ENCODE data around the gene NISCH.
A peak's percentile ranks its signal among the peaks of the same experiment; 100 is the strongest.

The NISCH gene

DNA sequence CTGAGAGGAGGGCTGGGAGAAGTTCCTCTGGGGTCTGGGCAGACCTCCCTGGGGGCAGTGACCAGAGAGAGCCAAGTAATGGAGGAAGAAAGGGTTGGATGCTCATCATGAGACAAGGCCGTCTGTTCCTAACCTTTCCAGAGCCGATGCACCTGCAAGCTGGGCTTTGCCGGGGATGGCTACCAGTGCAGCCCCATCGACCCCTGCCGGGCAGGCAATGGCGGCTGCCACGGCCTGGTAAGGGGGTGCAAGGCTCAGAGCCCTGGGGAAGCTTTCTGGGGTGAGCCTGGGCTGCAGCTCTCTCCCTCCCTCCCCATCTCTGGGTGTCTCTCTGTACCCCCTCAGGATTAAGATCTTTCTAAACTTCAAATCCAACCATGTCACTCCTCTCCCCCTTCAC lies 56.1 kb downstream of the NISCH start:
- Histone ChIP-seq H3K27me3 (ENCODE audit: control insufficient read depth, insufficient read depth, low read length) (no peaks in the 10 kb centered on the region; the same call in 1 of the 2 replicates), H3K9me3 (ENCODE audit: control insufficient read depth, insufficient read depth, low read depth, low read length) (no peaks in the 10 kb centered on the region), H3K4me3 (ENCODE audit: low read depth, low read length) (no peak overlapping the region), H3K9ac (ENCODE audit: low read length) (no peak overlapping the region), H3K27ac (ENCODE audit: low read depth, low read length) (no peak overlapping the region), H3K4me1 (ENCODE audit: control insufficient read depth, insufficient read depth, low read length) (peaks cover 7% of the 10 kb centered on the region), H3K36me3 (ENCODE audit: control insufficient read depth, insufficient read depth, low read length) (no peaks in the 10 kb centered on the region)

DNA sequence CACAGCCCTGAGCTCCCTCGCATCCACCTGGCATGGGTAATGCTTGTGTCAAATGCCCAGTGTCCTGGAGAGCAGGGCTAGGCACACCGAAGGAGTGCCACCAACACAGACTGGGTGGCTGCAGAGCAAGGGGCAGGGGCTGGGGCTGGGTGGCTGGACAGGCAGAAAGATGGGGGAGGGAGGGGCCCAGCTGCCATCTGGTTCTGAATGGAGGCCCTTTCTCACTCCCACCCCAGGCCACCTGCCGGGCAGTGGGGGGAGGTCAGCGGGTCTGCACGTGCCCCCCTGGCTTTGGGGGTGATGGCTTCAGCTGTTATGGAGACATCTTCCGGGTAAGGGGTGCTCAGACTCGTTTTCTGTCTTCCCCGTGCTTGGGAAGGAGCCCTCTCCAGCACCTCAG lies 56.7 kb downstream of the NISCH start:
- Histone ChIP-seq H3K9me3 (ENCODE audit: control insufficient read depth, insufficient read depth, low read depth, low read length) (no peaks in the 10 kb centered on the region), H3K4me3 (ENCODE audit: low read depth, low read length) (no peak overlapping the region), H3K27me3 (ENCODE audit: control insufficient read depth, insufficient read depth, low read length) (no peaks in the 10 kb centered on the region; the same call in 1 of the 2 replicates), H3K27ac (ENCODE audit: low read depth, low read length) (no peak overlapping the region), H3K4me1 (ENCODE audit: control insufficient read depth, insufficient read depth, low read length) (peaks cover 7% of the 10 kb centered on the region), H3K36me3 (ENCODE audit: control insufficient read depth, insufficient read depth, low read length) (no peaks in the 10 kb centered on the region), H3K9ac (ENCODE audit: low read length) (no peak overlapping the region)

DNA sequence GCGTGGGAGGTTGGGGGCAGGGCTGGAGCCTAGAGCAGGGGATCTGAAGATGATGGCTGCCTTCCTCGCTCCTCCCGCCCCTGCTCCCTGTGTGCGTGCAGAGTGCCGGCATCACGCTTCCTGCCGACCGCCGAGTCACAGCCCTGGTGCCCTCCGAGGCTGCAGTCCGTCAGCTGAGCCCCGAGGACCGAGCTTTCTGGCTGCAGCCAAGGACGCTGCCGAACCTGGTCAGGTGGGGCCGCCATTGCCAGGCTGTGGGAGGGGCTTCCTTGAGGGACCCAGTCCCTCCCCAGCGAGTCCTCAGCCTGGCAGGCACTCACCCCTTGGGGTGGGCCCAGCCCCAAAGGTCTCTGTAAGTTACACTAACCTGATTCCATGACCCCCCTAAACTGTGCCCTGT lies 57.3 kb downstream of the NISCH start:
- H3K27me3 ChIP-seq (ENCODE audit: control insufficient read depth, insufficient read depth, low read length) = peaks cover under 1% of the 10 kb centered on the region; the same call in 1 of the 2 replicates
- H3K27ac ChIP-seq (ENCODE audit: low read depth, low read length) = no peak overlapping the region
- H3K4me3 ChIP-seq (ENCODE audit: low read depth, low read length) = no peak overlapping the region
- H3K9ac ChIP-seq (ENCODE audit: low read length) = no peak overlapping the region
- no peaks in the 10 kb centered on the region for H3K36me3 ChIP-seq (ENCODE audit: control insufficient read depth, insufficient read depth, low read length)
- H3K9me3 ChIP-seq (ENCODE audit: control insufficient read depth, insufficient read depth, low read depth, low read length) = no peaks in the 10 kb centered on the region
- H3K4me1 ChIP-seq (ENCODE audit: control insufficient read depth, insufficient read depth, low read length) = peaks cover 7% of the 10 kb centered on the region

DNA sequence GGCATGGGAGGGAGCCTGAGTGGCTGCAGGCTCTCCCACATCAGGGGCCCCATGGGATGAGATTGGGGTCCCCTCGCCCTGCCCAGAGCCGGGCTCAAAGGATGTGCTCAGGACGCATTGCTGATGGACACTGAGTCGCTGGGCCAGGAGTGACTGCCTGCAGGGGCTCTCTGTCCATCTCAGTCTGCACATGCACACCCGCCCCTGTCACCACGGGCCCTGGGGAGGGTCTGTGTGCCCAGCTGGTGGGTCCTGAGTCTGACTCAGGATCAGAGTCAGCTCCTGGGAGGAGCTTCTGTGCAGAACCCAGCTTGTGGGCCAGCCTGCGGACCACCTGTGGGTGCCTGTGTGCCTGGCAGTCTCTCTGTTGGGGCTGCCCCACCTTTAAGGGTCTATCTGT lies 57.9 kb downstream of the NISCH start:
- Histone ChIP-seq H3K36me3 (ENCODE audit: control insufficient read depth, insufficient read depth, low read length) (no peaks in the 10 kb centered on the region), H3K4me3 (ENCODE audit: low read depth, low read length) (no peak overlapping the region), H3K9me3 (ENCODE audit: control insufficient read depth, insufficient read depth, low read depth, low read length) (no peaks in the 10 kb centered on the region), H3K4me1 (ENCODE audit: control insufficient read depth, insufficient read depth, low read length) (peaks cover 8% of the 10 kb centered on the region), H3K9ac (ENCODE audit: low read length) (no peak overlapping the region), H3K27me3 (ENCODE audit: control insufficient read depth, insufficient read depth, low read length) (peaks cover 6% of the 10 kb centered on the region; the same call in 1 of the 2 replicates), H3K27ac (ENCODE audit: low read depth, low read length) (no peak overlapping the region)

DNA sequence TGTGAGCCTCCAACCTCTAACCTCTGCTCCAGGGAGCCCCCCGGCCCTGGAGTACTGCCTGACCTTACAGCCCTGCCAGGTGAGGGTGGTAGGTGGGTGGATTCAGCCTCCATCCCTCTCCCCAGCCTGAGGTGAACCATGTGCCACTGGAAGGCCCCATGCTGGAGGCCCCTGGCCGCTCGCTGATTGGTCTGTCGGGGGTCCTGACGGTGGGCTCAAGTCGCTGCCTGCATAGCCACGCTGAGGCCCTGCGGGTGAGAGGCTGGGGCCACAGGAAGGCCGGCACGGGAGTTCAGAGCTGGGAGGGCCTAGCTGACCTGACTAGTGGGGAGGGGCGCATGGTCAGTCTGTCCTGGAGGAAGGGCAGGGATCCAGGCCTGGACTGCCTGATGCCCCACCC lies 59.2 kb downstream of the NISCH start:
- Histone ChIP-seq H3K4me1 (ENCODE audit: control insufficient read depth, insufficient read depth, low read length) (peaks cover 14% of the 10 kb centered on the region), H3K4me3 (ENCODE audit: low read depth, low read length) (no peak overlapping the region), H3K9ac (ENCODE audit: low read length) (no peak overlapping the region), H3K9me3 (ENCODE audit: control insufficient read depth, insufficient read depth, low read depth, low read length) (no peaks in the 10 kb centered on the region), H3K27me3 (ENCODE audit: control insufficient read depth, insufficient read depth, low read length) (peaks cover 9% of the 10 kb centered on the region; the same call in 1 of the 2 replicates), H3K36me3 (ENCODE audit: control insufficient read depth, insufficient read depth, low read length) (no peaks in the 10 kb centered on the region), H3K27ac (ENCODE audit: low read depth, low read length) (no peak overlapping the region)

DNA sequence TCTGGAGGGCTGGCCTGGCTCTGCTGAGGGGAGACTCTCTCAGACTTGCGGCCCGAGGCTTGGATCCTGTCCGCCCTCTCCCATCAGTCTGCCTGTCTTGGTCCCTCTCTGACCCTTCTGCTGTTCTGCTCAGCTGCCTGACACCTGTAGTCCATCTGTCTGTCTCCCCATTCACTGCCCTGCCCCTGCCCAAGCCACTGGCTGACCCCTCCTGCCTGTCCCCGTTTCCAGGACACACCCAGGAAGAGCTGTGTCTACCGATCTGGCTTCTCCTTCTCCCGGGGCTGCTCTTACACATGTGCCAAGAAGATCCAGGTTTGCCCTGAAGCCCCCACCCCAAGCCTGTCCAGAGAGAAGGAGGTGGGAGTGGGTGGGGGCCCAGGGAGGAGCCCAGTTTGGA lies 59.8 kb downstream of the NISCH start:
- Histone ChIP-seq H3K4me1 (ENCODE audit: control insufficient read depth, insufficient read depth, low read length) (peaks cover 14% of the 10 kb centered on the region), H3K36me3 (ENCODE audit: control insufficient read depth, insufficient read depth, low read length) (no peaks in the 10 kb centered on the region)

DNA sequence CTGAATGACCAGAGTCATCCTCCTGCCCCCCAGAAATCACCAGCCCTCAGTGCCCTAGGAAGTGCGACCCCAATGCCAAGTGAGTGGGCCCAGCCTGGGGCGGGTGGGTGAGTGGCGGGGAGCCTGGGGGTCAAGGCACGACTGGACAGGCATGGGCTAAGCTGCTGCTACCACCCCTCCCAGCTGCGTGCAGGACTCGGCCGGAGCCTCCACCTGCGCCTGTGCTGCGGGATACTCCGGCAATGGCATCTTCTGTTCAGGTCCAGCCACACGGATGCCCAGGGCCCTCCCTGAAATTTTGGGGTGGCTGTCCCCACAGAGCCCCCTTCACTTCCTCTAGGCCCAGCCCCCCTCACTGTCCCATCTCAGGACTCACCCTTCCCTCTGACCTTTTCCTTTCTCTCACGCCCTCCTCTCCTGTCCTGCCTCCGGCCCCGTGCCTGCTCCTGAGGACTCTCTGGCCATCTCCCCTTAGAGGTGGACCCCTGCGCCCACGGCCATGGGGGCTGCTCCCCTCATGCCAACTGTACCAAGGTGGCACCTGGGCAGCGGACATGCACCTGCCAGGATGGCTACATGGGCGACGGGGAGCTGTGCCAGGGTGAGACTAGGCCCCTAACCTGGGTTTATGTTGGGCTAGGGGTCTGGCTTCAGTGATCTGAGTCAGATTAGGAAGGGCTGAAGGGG lies 61.2 kb downstream of the NISCH start:
- H3K27me3 ChIP-seq (ENCODE audit: control insufficient read depth, insufficient read depth, low read length) = peaks cover 9% of the 10 kb centered on the region; the same call in 1 of the 2 replicates
- H3K4me1 ChIP-seq (ENCODE audit: control insufficient read depth, insufficient read depth, low read length) = peaks cover 14% of the 10 kb centered on the region
- H3K9ac ChIP-seq (ENCODE audit: low read length) = no peak overlapping the region

More for the DNA sequence above, 59.8 kb downstream of the NISCH start:
- Histone ChIP-seq H3K4me3 (ENCODE audit: low read depth, low read length) (no peak overlapping the region), H3K9me3 (ENCODE audit: control insufficient read depth, insufficient read depth, low read depth, low read length) (no peaks in the 10 kb centered on the region), H3K9ac (ENCODE audit: low read length) (no peak overlapping the region), H3K27me3 (ENCODE audit: control insufficient read depth, insufficient read depth, low read length) (peaks cover 9% of the 10 kb centered on the region; the same call in 1 of the 2 replicates), H3K27ac (ENCODE audit: low read depth, low read length) (no peak overlapping the region)

DNA sequence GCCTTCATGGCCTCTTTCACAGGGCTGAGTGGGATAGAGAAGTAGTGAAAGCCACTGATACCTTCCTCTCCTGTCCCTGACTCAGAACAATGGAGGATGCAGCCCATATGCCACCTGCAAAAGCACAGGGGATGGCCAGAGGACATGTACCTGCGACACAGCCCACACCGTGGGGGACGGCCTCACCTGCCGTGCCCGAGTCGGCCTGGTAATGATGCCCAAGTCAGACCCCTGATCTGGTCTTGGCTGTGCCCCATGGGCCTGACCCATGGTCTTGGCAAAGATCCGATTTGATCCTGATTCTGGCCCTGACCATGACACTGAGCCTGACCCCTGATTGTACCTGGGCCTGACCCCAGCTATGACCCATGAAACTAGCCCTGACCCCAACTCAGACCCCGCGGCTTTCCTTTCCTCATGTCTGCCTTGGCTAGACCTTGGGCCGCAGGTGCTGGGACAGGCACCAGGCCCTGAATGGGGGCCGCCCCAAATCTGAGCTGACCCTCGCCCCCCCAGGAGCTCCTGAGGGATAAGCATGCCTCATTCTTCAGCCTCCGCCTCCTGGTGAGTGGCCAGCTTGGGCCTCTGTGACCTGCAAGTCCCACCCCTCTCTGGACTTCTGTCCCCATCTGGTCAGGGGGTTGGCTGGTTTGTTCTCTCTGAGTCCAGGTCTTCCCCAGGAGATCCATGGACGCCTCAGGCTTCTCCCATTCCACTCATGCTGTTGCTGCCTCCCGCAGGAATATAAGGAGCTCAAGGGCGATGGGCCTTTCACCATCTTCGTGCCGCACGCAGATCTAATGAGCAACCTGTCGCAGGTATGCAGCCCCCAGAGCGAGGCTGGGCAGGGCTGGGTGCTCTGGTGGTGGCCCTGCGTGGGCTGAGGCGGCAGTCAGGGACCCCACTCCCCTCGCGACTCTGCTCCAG lies 62.7 kb downstream of the NISCH start:
- Histone ChIP-seq H3K36me3 (ENCODE audit: control insufficient read depth, insufficient read depth, low read length) (0 out of 2 replicates have a peak, but pooled peaks cover 7% of the 10 kb centered on the region), H3K9ac (ENCODE audit: low read length) (no peak overlapping the region), H3K4me1 (ENCODE audit: control insufficient read depth, insufficient read depth, low read length) (peaks cover 7% of the 10 kb centered on the region), H3K27me3 (ENCODE audit: control insufficient read depth, insufficient read depth, low read length) (peaks cover 9% of the 10 kb centered on the region; the same call in 1 of the 2 replicates), H3K4me3 (ENCODE audit: low read depth, low read length) (peak overlapping the region; percentile 53), H3K9me3 (ENCODE audit: control insufficient read depth, insufficient read depth, low read depth, low read length) (no peaks in the 10 kb centered on the region), H3K27ac (ENCODE audit: low read depth, low read length) (no peak overlapping the region)

More for the DNA sequence above, 61.2 kb downstream of the NISCH start:
- no peaks in the 10 kb centered on the region for H3K9me3 ChIP-seq (ENCODE audit: control insufficient read depth, insufficient read depth, low read depth, low read length)
- no peaks in the 10 kb centered on the region for H3K36me3 ChIP-seq (ENCODE audit: control insufficient read depth, insufficient read depth, low read length)
- no peak overlapping the region for H3K27ac ChIP-seq (ENCODE audit: low read depth, low read length)
- no peak overlapping the region for H3K4me3 ChIP-seq (ENCODE audit: low read depth, low read length)

DNA sequence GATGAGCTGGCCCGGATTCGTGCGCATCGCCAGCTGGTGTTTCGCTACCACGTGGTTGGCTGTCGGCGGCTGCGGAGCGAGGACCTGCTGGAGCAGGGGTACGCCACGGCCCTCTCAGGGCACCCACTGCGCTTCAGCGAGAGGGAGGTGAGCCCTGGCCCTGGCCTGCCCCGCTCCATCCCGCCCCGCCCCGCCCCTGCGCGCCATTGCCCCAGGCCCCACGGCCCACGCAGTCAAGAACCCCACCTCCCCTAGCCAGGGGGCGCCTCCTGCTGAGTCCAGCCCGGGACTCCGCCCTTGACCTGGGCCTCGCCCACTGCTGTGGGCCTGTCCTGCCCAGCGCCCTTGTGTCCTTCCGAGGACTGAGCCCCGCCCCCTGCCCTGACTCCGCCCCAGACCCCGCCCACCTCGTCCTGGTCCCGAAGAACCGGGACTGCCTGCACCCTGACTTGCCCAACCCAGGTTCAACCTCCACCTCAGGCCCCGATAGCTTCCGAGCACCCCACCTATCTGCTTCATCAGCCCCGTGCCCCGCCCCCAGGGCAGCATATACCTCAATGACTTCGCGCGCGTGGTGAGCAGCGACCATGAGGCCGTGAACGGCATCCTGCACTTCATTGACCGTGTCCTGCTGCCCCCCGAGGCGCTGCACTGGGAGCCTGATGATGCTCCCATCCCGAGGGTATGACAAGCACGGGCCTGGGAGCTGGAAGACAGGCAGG lies 63.5 kb downstream of the NISCH start:
- peaks cover 9% of the 10 kb centered on the region; the same call in 1 of the 2 replicates for H3K27me3 ChIP-seq (ENCODE audit: control insufficient read depth, insufficient read depth, low read length)
- no peak overlapping the region for H3K9ac ChIP-seq (ENCODE audit: low read length)
- peak overlapping the region; percentile 53 for H3K4me3 ChIP-seq (ENCODE audit: low read depth, low read length)

DNA sequence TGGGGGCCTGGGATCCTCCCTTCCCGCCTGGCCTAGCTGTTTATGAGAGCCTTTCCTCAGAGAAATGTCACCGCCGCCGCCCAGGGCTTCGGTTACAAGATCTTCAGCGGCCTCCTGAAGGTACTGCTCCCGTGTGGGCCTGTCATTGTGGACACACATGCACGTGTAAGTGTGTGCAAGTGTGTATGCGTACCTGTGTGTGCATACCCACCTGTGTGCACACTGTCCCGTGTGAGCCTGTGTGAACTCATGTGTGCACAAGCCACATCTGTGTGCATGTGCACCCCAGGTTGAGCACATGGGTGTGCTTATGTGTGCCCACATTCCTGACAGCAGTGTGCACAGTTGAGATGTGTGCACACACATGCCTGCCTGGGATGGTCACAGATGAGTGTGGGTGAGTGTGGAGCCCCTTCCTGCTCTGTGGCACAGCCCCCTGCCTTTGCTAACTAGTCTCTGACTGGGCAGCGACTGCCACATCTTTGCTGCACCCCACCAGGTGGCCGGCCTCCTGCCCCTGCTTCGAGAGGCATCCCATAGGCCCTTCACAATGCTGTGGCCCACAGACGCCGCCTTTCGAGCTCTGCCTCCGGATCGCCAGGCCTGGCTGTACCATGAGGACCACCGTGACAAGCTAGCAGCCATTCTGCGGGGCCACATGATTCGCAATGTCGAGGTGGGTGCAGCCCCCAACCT lies 64.2 kb downstream of the NISCH start:
- Histone ChIP-seq H3K27ac (ENCODE audit: low read depth, low read length) (no peak overlapping the region), H3K4me1 (ENCODE audit: control insufficient read depth, insufficient read depth, low read length) (peaks cover 7% of the 10 kb centered on the region), H3K9ac (ENCODE audit: low read length) (no peak overlapping the region), H3K36me3 (ENCODE audit: control insufficient read depth, insufficient read depth, low read length) (peaks cover 22% of the 10 kb centered on the region), H3K9me3 (ENCODE audit: control insufficient read depth, insufficient read depth, low read depth, low read length) (no peaks in the 10 kb centered on the region), H3K27me3 (ENCODE audit: control insufficient read depth, insufficient read depth, low read length) (peaks cover 9% of the 10 kb centered on the region; the same call in 1 of the 2 replicates), H3K4me3 (ENCODE audit: low read depth, low read length) (peak overlapping the region; percentile 53)

More for the DNA sequence above, 63.5 kb downstream of the NISCH start:
- Histone ChIP-seq H3K4me1 (ENCODE audit: control insufficient read depth, insufficient read depth, low read length) (peaks cover 7% of the 10 kb centered on the region), H3K36me3 (ENCODE audit: control insufficient read depth, insufficient read depth, low read length) (peaks cover 15% of the 10 kb centered on the region), H3K27ac (ENCODE audit: low read depth, low read length) (no peak overlapping the region), H3K9me3 (ENCODE audit: control insufficient read depth, insufficient read depth, low read depth, low read length) (no peaks in the 10 kb centered on the region)
